Natural killer cell treated with Interleukin-12 subunit alpha and Interleukin-12 subunit beta and Interleukin-15 and Interleukin-18, amount 100 ng/mL, for 72 hours (primary cell): ENCODE data around the gene EPG5. TPM values are rescaled to one million over a fixed set of nuclear protein-coding genes. Genes with fewer than 3 reads are reported as not detected.

Source experiments
- ATAC-seq, 2 donors: fragments of 150-1000 bp; cut with Tn5 transposase in 1 of 2; sonication (Bioruptor Pico), chemical (Tn5 transposase) in 1 of 2; 2 replicates each; pipeline ENCODE4 v1.10.0; 2021
- DNase-seq: peaks from one replicate; pipeline ENCODE4 v3.0.0; 2022; ENCODE audit warnings: low spot score
- H3K27ac Mint-ChIP-seq, 2 donors: 1 replicate in 1 of 2; 2 replicates in 1 of 2; pipeline ENCODE4 v1.8.0; 2022; ENCODE audit warnings: mixed read lengths in 2 of 2, mild to moderate bottlenecking in 1 of 2, moderate library complexity in 1 of 2
- H3K27me3 Mint-ChIP-seq, 2 donors: 1 replicate in 1 of 2; 2 replicates in 1 of 2; pipeline ENCODE4 v1.8.0; 2022; ENCODE audit warnings: mixed read lengths in 2 of 2
- H3K36me3 Mint-ChIP-seq: one replicate; pipeline ENCODE4 v1.8.0; 2022; ENCODE audit warnings: mixed read lengths
- H3K4me1 Mint-ChIP-seq, 2 donors: 1 replicate in 1 of 2; 2 replicates in 1 of 2; pipeline ENCODE4 v1.8.0; 2022; ENCODE audit warnings: low read depth in 2 of 2, mixed read lengths in 2 of 2, mild to moderate bottlenecking in 1 of 2
- H3K4me3 Mint-ChIP-seq: one replicate; pipeline ENCODE4 v1.8.0; 2022; ENCODE audit warnings: mixed read lengths
- H3K9me3 Mint-ChIP-seq: 2 replicates; pipeline ENCODE4 v1.8.0; 2022; ENCODE audit warnings: mixed read lengths
- total RNA-seq, 2 donors: library from RNA; stranded (reverse); gene quantifications; one replicate each; pipeline ENCODE4 v1.2.3, GENCODE V29; 2022

The EPG5 gene
- total RNA-seq, 2 donors from 2014 or later = 38.8 to 48.9 TPM

DNA sequence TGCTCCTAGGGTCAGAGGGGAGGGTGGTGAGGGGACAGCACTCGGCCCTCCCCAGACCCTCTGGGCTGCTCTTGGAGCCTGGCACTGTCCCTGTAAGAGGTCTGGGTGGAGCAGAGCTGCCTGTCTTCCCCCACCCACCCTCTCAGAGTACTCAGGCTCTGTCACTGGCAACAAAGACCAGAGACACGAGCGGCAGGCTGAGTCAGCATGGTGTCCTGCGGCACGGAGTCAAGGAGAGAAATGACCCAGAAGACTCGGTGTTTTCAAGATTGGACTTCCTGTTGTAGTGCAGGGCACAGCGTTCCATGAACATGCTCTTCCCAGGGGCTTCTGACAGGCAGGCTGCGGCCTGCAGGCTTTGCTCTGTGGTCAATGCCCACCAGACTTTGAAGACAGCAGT is 121.7 kb downstream of the EPG5 start:
- Mint-ChIP-seq H3K27me3 (no peaks in the 10 kb centered on the region), H3K4me1 (peaks cover 22 to 24% of the 10 kb centered on the region in 2 donors), H3K36me3 (no peaks in the 10 kb centered on the region), H3K9me3 (no peaks in the 10 kb centered on the region), H3K4me3 (no peak overlapping the region), H3K27ac (peak overlapping the region in 1 of 2 donors; percentile 70)
- DNase-seq (no peak), ATAC-seq (peak in 1 of 2 donors; percentile 43)

DNA sequence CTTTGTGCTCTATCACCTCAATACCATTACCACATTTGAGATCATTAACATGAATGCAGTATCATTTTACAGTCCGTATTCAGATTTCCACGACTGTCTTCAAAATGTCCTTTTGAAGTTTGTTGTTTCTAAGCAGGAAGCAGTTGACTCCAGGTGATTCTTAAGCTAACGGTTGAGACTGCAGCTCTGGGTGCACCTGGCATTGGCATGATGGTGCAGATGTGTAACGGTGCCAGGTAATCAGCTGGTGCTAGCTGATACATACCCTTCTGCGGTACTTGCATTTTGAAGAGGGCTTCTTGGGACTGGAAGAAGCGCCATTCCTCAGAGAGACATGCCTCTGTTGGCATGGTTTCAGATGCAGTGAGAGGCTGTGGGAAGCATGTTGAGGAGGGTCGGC is 122.2 kb downstream of the EPG5 start:
- ATAC-seq = no peak
- DNase-seq = no peak
- Mint-ChIP-seq H3K9me3 (no peaks in the 10 kb centered on the region), H3K27me3 (no peaks in the 10 kb centered on the region), H3K36me3 (no peaks in the 10 kb centered on the region), H3K4me1 (peaks cover 21 to 22% of the 10 kb centered on the region in 2 donors), H3K4me3 (no peak overlapping the region), H3K27ac (peak overlapping the region in 1 of 2 donors; percentile 70)

DNA sequence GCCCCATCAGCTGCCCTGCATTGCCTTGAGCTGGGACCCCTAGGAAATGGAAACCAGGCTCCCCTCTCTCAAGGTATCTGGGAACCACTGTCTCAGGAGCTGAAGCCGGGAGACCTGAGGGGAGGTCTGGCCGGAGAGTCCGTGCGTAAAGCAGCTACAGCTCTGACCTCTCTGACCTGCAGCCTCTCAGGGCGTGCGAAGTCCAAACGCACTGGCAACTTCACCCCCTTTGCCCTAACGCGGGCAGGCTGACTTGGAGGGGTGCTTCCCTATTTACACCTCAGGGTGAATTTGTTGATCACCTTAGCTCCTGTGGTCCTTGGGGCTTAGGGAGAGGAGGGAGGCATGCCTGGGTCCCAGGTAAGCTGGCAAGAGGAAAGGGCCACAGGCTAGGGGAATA is 124.1 kb downstream of the EPG5 start:
- Mint-ChIP-seq H3K27me3 (peaks cover 0 to 4% of the 10 kb centered on the region in 2 donors), H3K4me3 (no peak overlapping the region), H3K9me3 (no peaks in the 10 kb centered on the region), H3K27ac (no peak overlapping the region), H3K4me1 (peaks cover 21 to 22% of the 10 kb centered on the region in 2 donors), H3K36me3 (no peaks in the 10 kb centered on the region)
- DNase-seq = no peak
- no peak for ATAC-seq

DNA sequence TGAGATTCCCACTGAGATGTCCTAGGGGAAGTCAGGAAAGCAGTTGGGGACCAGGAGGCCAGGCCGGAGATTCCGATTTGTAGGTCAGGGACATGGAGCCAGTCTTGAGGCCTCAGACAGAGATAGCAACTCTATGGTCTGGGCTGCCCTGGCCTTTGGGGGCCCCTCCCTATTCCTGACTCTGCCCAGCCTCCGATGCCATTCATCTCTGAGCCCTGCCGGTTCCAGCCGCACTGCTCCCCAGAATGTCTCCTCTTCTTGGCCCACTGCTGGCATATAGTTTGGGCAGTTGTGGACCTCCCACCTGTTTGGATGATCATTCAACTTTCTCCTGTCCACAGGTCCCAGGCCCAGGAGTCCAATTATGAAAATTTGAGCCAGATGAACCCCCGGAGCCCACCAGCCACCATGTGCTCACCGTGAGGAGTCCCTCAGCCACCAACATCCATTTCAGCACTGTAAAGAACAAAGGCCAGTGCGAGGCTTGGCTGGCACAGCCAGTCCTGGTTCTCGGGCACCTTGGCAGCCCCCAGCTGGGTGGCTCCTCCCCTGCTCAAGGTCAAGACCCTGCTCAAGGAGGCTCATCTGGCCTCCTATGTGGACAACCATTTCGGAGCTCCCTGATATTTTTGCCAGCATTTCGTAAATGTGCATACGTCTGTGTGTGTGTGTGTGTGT is 125.2 kb downstream of the EPG5 start:
- Mint-ChIP-seq H3K36me3 (no peaks in the 10 kb centered on the region), H3K27me3 (peaks cover 2 to 5% of the 10 kb centered on the region in 2 donors), H3K4me3 (no peak overlapping the region), H3K9me3 (no peaks in the 10 kb centered on the region), H3K27ac (no peak overlapping the region), H3K4me1 (peaks cover 14 to 16% of the 10 kb centered on the region in 2 donors)
- no peak for DNase-seq
- ATAC-seq = no peak

DNA sequence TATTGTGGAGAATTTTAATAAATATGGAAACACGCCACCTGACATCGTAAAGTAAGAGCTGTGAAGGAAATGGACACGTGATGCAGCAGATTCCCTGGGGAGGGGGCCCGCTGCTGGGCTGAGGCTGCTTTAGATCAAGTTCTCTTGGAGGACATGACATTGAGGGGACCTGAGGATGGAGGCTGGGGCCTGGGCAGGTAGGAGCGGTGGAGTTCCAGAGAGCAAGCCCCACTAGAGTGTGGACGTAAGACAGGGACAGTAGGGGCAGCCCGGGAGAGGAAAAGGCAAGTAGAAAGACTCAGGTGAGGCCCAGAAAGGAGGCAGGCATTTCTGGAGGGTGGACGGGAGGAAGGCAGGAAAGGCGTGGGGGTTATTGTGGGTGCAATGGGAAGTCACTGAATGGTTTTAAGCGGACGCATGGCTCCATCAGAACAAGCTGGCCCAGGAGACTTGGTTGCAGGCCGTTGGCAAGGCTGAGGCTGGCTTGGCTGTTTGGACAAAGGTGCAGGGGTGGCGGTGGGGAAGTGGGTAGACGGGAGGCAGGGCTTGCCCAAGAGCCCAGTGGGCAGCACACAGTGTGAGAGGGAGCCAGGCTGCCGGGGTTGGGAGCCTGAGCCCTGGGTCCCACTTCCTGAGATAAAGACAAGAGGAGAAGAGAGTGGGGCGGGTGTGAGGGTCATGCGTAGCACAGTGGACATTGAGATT is 125.9 kb downstream of the EPG5 start:
- no peak overlapping the region for H3K4me3 Mint-ChIP-seq
- no peaks in the 10 kb centered on the region for H3K9me3 Mint-ChIP-seq
- DNase-seq (no peak), ATAC-seq (no peak)
- H3K27ac Mint-ChIP-seq = peak overlapping the region in 1 of 2 donors; percentile 7
- peaks cover 17 to 18% of the 10 kb centered on the region in 2 donors for H3K4me1 Mint-ChIP-seq
- H3K36me3 Mint-ChIP-seq = no peaks in the 10 kb centered on the region
- peaks cover 6 to 8% of the 10 kb centered on the region in 2 donors for H3K27me3 Mint-ChIP-seq

DNA sequence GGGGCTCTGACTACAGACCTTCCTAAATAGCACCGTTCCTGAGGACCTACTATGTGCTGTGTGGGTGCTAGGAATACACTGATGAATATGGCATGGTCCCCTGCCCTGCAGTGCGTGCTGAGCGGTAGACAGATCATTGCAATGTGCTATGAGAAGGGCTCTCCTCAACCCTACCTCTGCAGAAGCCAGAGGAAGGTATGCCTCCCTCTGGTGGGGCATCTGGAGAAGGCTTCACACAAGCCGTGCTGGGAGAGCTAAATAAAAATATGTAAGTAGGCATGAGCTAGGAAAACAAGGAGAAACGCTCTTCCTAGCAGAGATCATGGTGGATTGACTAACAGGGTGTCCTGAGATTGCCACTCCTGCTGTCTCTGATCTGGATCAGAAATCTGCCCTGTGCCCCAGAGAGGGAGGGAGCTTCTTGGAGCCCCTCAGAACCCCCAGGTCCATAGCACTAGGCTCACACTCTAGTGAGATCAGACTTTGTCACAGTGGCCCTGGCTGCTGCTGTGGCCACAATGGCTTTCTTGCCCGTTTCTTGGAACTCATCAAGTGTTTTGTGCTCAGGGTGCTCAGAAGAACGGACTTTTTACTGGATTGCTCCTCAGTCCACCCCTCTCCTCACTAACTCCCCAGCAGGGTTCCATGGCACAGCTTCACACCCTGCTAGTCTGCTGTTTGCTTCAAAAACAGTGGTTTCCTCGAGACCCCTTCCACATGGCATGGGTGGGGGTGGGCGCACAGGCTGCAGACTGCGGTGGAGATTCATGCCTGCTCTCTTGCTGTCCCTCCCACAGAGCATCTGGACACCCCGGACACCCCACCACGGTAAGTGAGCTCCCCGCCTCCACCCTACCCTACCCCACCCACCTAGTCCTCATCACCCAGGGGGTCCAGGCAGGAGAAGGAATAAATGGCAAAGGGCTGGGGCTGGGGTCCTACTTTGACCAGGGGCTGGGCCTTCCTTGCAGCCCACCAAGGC is 127.4 kb downstream of the EPG5 start:
- ATAC-seq (peak in 1 of 2 donors; percentile 36), DNase-seq (no peak)
- Mint-ChIP-seq H3K27me3 (peaks cover 17 to 22% of the 10 kb centered on the region in 2 donors), H3K4me1 (peaks cover 17 to 18% of the 10 kb centered on the region in 2 donors), H3K27ac (peak overlapping the region in 1 of 2 donors; percentile 7), H3K4me3 (peak overlapping the region; percentile 43), H3K9me3 (no peaks in the 10 kb centered on the region), H3K36me3 (no peaks in the 10 kb centered on the region)

DNA sequence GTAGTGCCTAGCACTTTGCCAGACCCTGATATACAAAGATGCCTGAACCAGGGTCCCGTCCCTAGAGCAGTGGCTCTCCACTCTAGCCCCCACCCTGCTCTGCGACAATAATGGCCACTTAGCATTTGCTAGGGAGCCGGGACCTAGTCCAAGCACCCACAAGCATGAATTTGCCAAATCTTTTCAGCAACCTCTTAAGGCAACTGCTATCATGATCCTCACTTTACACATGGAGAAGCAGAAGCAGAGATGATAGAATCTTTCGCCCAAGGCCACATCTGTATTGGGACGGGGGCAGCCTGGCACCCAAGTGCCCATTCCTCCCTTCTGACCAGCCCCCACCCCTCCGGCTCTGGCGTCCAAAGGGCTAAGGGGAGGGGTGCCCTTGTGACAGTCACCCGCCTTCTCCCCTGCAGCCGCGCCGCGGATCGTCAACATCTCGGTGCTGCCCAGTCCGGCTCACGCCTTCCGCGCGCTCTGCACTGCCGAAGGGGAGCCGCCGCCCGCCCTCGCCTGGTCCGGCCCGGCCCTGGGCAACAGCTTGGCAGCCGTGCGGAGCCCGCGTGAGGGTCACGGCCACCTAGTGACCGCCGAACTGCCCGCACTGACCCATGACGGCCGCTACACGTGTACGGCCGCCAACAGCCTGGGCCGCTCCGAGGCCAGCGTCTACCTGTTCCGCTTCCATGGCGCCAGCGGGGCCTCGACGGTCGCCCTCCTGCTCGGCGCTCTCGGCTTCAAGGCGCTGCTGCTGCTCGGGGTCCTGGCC is 128.6 kb downstream of the EPG5 start:
- Mint-ChIP-seq H3K27ac (no peak overlapping the region), H3K27me3 (peaks cover 19 to 25% of the 10 kb centered on the region in 2 donors), H3K9me3 (no peaks in the 10 kb centered on the region), H3K4me1 (peaks cover 18 to 20% of the 10 kb centered on the region in 2 donors), H3K36me3 (no peaks in the 10 kb centered on the region), H3K4me3 (peak overlapping the region; percentile 70)
- ATAC-seq = peak in 1 of 2 donors; percentile 29
- DNase-seq = peak; percentile 59

DNA sequence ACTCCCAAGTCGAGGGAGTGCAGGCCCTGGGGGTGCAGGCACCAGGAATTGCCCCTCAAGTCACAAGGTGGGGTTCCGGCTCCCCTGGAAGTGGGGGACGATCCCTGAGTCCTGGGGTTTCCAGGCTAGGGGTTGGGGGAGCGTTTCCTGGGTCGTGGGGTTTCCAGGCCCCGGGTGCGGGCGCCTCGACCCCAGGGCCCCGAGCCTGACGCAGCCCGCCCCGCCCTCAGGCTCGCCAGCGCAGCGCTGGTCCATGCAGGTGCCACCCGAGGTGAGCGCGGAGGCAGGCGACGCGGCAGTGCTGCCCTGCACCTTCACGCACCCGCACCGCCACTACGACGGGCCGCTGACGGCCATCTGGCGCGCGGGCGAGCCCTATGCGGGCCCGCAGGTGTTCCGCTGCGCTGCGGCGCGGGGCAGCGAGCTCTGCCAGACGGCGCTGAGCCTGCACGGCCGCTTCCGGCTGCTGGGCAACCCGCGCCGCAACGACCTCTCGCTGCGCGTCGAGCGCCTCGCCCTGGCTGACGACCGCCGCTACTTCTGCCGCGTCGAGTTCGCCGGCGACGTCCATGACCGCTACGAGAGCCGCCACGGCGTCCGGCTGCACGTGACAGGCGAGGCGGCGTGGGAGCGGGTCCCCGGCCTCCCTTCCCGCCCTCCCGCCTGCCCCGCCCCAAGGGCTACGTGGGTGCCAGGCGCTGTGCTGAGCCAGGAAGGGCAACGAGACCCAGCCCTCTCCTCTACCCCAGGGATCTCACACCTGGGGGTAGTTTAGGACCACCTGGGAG is 129.7 kb downstream of the EPG5 start:
- peak; percentile 84 to 90 for ATAC-seq
- peaks cover 19 to 25% of the 10 kb centered on the region in 2 donors for H3K27me3 Mint-ChIP-seq
- H3K9me3 Mint-ChIP-seq = no peaks in the 10 kb centered on the region
- H3K4me3 Mint-ChIP-seq = peak overlapping the region; percentile 74
- no peaks in the 10 kb centered on the region for H3K36me3 Mint-ChIP-seq
- DNase-seq = peak; percentile 76
- H3K27ac Mint-ChIP-seq = no peak overlapping the region
- peaks cover 18 to 20% of the 10 kb centered on the region in 2 donors for H3K4me1 Mint-ChIP-seq

DNA sequence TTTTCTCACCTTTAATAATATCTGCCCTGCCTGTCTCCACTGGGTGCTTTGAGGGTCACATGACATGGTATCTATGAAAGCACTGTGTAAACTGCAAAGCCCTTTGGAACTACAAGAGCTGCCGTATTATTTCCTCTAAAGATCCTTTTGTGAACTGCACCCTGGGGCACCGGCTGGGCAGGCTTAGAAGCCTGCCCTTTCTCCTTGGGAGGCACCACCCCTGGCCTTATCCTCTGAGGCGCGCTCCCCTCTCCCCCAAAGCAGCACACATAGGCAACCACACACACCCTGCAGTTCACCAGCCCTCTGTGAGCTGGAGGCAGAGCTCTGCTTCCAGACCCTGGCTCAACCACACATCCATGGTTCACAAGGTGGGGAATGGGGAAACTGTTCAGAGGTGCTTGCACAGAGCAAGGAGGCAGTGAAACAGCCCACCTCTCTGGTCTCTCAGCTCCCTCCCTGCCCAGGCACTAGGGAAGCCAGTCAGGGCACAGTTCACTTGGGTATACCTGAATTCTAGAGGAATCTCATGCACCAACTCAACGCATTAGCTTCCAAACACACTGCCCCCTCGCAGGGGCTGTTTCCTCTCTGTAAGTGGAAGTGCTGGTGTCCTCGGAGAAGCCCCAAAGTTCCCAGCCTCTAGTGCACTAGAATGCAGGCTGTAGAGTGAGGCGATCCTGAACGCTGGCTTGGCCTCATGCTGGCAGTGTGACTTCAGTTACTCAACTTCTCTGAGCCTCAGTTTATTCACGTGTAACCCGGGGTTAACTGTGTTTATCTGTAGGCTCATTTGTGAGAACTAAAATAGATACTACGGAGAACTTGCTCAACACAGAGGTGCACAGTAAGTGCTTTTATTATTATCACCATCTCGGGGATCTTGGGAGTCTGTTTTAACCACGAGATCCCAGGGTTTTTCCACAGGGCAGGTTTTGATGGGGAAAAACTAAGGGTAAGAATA is 130.6 kb downstream of the EPG5 start:
- peak overlapping the region; percentile 74 for H3K4me3 Mint-ChIP-seq
- ATAC-seq = no peak
- peak; percentile 20 for DNase-seq
- H3K27ac Mint-ChIP-seq = peak overlapping the region in 1 of 2 donors; percentile 56
- H3K4me1 Mint-ChIP-seq = peaks cover 18 to 20% of the 10 kb centered on the region in 2 donors
- H3K27me3 Mint-ChIP-seq = peaks cover 19 to 27% of the 10 kb centered on the region in 2 donors
- H3K9me3 Mint-ChIP-seq = no peaks in the 10 kb centered on the region
- no peaks in the 10 kb centered on the region for H3K36me3 Mint-ChIP-seq

DNA sequence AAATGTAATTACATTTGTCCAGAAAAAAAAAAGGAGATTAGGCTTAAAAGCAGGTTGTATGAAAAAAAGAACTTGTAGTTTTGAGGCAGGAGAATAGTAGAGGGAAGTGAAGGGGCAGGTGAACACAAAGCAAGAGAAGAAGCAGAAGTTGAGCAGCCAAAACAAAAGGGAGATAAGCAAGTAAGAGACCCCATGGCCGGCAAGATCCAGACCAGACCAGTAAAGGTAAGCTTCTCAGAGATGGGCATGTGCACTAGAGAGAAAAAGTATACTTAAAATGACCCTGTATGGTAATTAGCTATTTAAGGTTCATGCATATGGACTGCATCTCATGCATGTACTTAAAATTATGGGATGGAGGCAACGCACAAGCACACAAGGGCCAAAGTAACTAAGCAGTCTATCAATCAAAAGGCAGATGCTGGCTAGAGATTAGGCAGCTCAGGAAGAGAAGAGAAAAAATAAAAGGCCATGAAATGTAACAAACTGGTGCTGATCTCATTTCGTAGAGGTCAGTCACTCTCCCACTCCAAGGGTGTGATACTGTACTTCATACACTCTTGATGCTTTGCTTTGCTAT is 132.0 kb downstream of the EPG5 start:
- H3K9me3 Mint-ChIP-seq = no peaks in the 10 kb centered on the region
- H3K27ac Mint-ChIP-seq = no peak overlapping the region
- peaks cover 18 to 20% of the 10 kb centered on the region in 2 donors for H3K4me1 Mint-ChIP-seq
- no peak overlapping the region for H3K4me3 Mint-ChIP-seq
- DNase-seq (no peak), ATAC-seq (no peak)
- no peaks in the 10 kb centered on the region for H3K36me3 Mint-ChIP-seq
- H3K27me3 Mint-ChIP-seq = peaks cover 19 to 30% of the 10 kb centered on the region in 2 donors

DNA sequence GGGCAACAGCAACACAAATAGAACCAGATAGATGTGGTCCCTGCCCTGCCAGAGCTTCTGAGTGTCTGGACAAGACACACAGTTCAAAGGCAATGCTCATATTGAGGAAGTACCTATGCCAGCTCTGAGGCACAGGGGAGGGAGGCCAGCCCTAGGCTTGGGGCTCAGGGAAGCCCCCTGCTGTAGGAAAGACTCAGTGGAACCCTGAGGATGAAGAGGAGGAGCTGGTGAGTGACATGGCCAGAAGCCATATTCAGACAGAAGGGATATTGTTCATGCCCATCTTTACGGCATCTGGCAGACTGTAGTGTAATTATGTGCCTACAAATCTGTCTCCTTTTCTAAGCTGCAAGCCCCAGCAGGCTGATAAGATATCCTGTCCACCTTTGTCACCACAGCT is 132.8 kb downstream of the EPG5 start:
- ATAC-seq = no peak
- no peaks in the 10 kb centered on the region for H3K36me3 Mint-ChIP-seq
- peaks cover 15 to 18% of the 10 kb centered on the region in 2 donors for H3K4me1 Mint-ChIP-seq
- no peak overlapping the region for H3K27ac Mint-ChIP-seq
- H3K9me3 Mint-ChIP-seq = no peaks in the 10 kb centered on the region
- no peak overlapping the region for H3K4me3 Mint-ChIP-seq
- H3K27me3 Mint-ChIP-seq = peaks cover 19 to 30% of the 10 kb centered on the region in 2 donors
- peak; percentile 51 for DNase-seq
